Smooth muscle cell (in vitro differentiated cells): ENCODE data around the gene ERI3. TPM values are rescaled to one million over a fixed set of nuclear protein-coding genes. Genes with fewer than 3 reads are reported as not detected.

Experiments
- DNase-seq: peaks from one replicate; lab custom pipeline; 2025; ENCODE audit not compliant: unreplicated experiment; lab: John Stamatoyannopoulos, UW
- H2AFZ ChIP-seq: fragments of 200-600 bp; sonication (generic); 2 replicates; pipeline ENCODE4 v1.6.0; 2016; ENCODE audit warnings: antibody characterized with exemption, low read depth, mild to moderate bottlenecking
- H3F3A ChIP-seq: fragments of 200-600 bp; sonication (generic); 2 replicates; pipeline ENCODE4 v1.6.0; 2017; ENCODE audit warnings: antibody characterized with exemption, low read depth
- H3K27ac ChIP-seq: fragments of 200-600 bp; sonication (generic); 2 replicates; pipeline ENCODE4 v1.5.1; 2016; ENCODE audit warnings: low read depth, mild to moderate bottlenecking
- H3K27me3 ChIP-seq: fragments of 200-600 bp; sonication (generic); 2 replicates; pipeline ENCODE4 v1.6.1; 2016; ENCODE audit warnings: low read depth, mild to moderate bottlenecking
- H3K36me3 ChIP-seq: fragments of 200-600 bp; sonication (generic); 2 replicates; pipeline ENCODE4 v1.5.1; 2016; ENCODE audit warnings: low read depth
- H3K4me1 ChIP-seq: fragments of 200-600 bp; sonication (generic); 2 replicates; pipeline ENCODE4 v1.5.1; 2016; ENCODE audit warnings: low read depth
- H3K4me2 ChIP-seq: fragments of 200-600 bp; sonication (generic); 2 replicates; pipeline ENCODE4 v1.6.0; 2016; ENCODE audit warnings: mild to moderate bottlenecking
- H3K4me3 ChIP-seq: fragments of 200-600 bp; sonication (generic); 2 replicates; pipeline ENCODE4 v1.5.1; 2016; ENCODE audit warnings: mild to moderate bottlenecking
- H3K79me2 ChIP-seq: fragments of 200-600 bp; sonication (generic); 2 replicates; pipeline ENCODE4 v1.6.0; 2016; ENCODE audit warnings: low read depth, mild to moderate bottlenecking
- H3K9ac ChIP-seq: fragments of 200-600 bp; sonication (generic); 2 replicates; pipeline ENCODE4 v1.6.0; 2016; ENCODE audit warnings: low read depth
- H3K9me3 ChIP-seq: fragments of 200-600 bp; sonication (generic); replicated peaks from 2 replicates; pipeline ENCODE4 v1.5.1; 2016; ENCODE audit warnings: low read depth
- H4K20me1 ChIP-seq: fragments of 200-600 bp; sonication (generic); 2 replicates; pipeline ENCODE4 v1.6.0; 2016; ENCODE audit warnings: low read depth
- CTCF ChIP-seq: fragments of 200-600 bp; sonication (generic); IDR thresholded peaks from 2 replicates; pipeline ENCODE4 v1.5.1; 2017; ENCODE audit warnings: borderline replicate concordance, mild to moderate bottlenecking, antibody characterized with exemption; ENCODE audit not compliant: insufficient read depth, poor library complexity, severe bottlenecking
- WGBS: methylation state at CpG from one replicate; pipeline ENCODE4 v1.1.7; 2016; ENCODE audit warnings: low lambda C conversion rate; 5-methylcytosine and 5-hydroxymethylcytosine counted together
- polyA plus RNA-seq: library from polyadenylated mRNA; unstranded; fragments of >200 nt; fragmentation: Nextera tagmentation; extraction: Ambion mirVana; gene quantifications from 2 replicates; pipeline ENCODE4 v1.2.1, GENCODE V29; 2016
- total RNA-seq: library from RNA; depleted of rRNA; stranded (reverse); fragments of >200 nt; gene quantifications from 2 replicates; pipeline ENCODE4 v1.2.3, GENCODE V29; 2014

ERI3 gene
- total and polyA plus RNA-seq, 2 experiments from 2014 or later: 91.2 to 112 TPM

GRCh38 chr1:44327679-44328491 lies 27.2 kb downstream of the ERI3 start:
- DNase-seq: peak; percentile 39
- peaks cover 21% of the 10 kb centered on the region for H4K20me1 ChIP-seq
- H3K4me3 ChIP-seq: no peak overlapping the region
- peaks cover 17% of the 10 kb centered on the region for H3K79me2 ChIP-seq
- H3K36me3 ChIP-seq: no peaks in the 10 kb centered on the region
- H3K4me1 ChIP-seq: peaks cover 9% of the 10 kb centered on the region
- 25% methylated on average over 8 of the region's 8 CpGs for WGBS
- H2AFZ ChIP-seq: no peak overlapping the region
- H3K27me3 ChIP-seq: no peaks in the 10 kb centered on the region
- peak overlapping the region; percentile 76 for H3K9ac ChIP-seq
- no peak for TF ChIP-seq CTCF
- no peaks in the 10 kb centered on the region for H3K9me3 ChIP-seq
- H3K27ac ChIP-seq: peak overlapping the region; percentile 93
- peaks cover 15% of the 10 kb centered on the region for H3F3A ChIP-seq
- peak overlapping the region; percentile 50 for H3K4me2 ChIP-seq

DNA sequence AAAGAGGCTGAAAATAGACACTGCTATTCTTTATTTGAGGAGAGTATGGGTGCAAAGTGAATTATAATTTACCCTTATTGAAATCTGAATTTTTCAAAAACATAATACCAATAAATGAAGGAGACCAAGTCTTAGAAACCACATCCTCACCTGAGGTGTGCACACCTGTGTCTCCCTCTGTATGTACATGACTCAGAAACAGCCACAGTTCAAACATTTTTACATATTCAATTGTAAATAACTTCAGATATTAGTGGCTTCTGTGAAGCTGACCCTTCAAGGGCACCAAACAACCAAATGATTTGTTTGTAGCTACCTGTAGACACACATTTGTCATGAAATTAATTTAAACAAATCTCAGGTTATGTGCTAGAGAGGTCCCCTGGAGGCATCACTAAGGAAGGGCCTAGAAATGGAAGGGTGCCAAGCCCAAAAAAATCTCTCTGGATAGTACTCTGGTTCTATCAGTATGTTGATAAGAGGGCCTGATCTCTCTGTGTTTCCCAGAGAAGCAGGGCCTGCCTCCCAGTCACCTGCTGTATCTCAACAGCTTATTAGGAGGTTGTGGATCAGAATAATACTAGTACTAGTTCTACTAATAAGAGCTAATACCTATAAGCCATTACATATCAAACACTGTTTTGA lies 28.1 kb downstream of the ERI3 start:
- Histone ChIP-seq H3K4me2 (peak overlapping the region; percentile 29), H3K27ac (peak overlapping the region; percentile 87), H3K9ac (peak overlapping the region; percentile 33), H3F3A (peaks cover 15% of the 10 kb centered on the region), H3K4me1 (peaks cover 9% of the 10 kb centered on the region), H3K79me2 (peaks cover 17% of the 10 kb centered on the region), H3K4me3 (no peak overlapping the region), H2AFZ (no peak overlapping the region), H4K20me1 (peaks cover 31% of the 10 kb centered on the region), H3K36me3 (no peaks in the 10 kb centered on the region), H3K27me3 (no peaks in the 10 kb centered on the region), H3K9me3 (no peaks in the 10 kb centered on the region)
- TF ChIP-seq CTCF: no peak
- DNase-seq: no peak

GRCh38 chr1:44326024-44326701 lies 28.9 kb downstream of the ERI3 start:
- Histone ChIP-seq H3K27ac (peak overlapping the region; percentile 87), H4K20me1 (peaks cover 38% of the 10 kb centered on the region), H3K79me2 (peaks cover 17% of the 10 kb centered on the region), H3K9me3 (no peaks in the 10 kb centered on the region), H3K27me3 (no peaks in the 10 kb centered on the region), H3K4me3 (no peak overlapping the region), H3K4me2 (peak overlapping the region; percentile 39), H3K36me3 (no peaks in the 10 kb centered on the region), H2AFZ (no peak overlapping the region), H3K4me1 (peaks cover 9% of the 10 kb centered on the region), H3F3A (peaks cover 15% of the 10 kb centered on the region), H3K9ac (no peak overlapping the region)
- WGBS: 77% methylated on average over 9 of the region's 9 CpGs
- no peak for DNase-seq
- no peak for TF ChIP-seq CTCF
